H1 (cell line): ENCODE measurements around the gene PSIP1. TPM values are rescaled to one million over a fixed set of nuclear protein-coding genes. Genes with fewer than 3 reads are reported as not detected.

Source experiments
- CTCF ChIA-PET: fragments of 300-600 bp; sonication (Branson Sonifier 250); formaldehyde crosslinking; loops from one replicate; lab custom pipeline; 2021; ENCODE audit not compliant: partially characterized antibody; lab: Charles Lee
- POLR2A ChIA-PET: fragments of 300-600 bp; sonication (Branson Sonifier 250); formaldehyde crosslinking; loops from one replicate; lab custom pipeline; 2021; ENCODE audit warnings: inconsistent platforms; ENCODE audit not compliant: partially characterized antibody; lab: Charles Lee
- DNase-seq, 2 experiments: peaks; one replicate each; pipeline versions ENCODE4 v3.0.0 to v3.0.0-alpha.2; 2010 to 2022; ENCODE audit warnings: low spot score in 2 of 2, low read depth in 1 of 2, mixed read lengths in 1 of 2
- FAIRE-seq: peaks from 2 replicates; lab custom pipeline; 2011; peaks lifted over from hg19 to GRCh38; lab: Jason Lieb, UNC
- H2AFZ ChIP-seq: 2 replicates; pipeline ENCODE4 v1.8.1; 2012; ENCODE audit warnings: low read length, inconsistent platforms
- H2AK5ac ChIP-seq: 2 replicates; pipeline ENCODE4 v1.6.1; 2013; ENCODE audit warnings: low read depth, low read length
- H2BK120ac ChIP-seq: replicated peaks from 2 replicates; pipeline ENCODE3; 2013; ENCODE audit warnings: low read depth, low read length, inconsistent platforms
- H2BK12ac ChIP-seq: 2 replicates; pipeline ENCODE4 v1.6.1; 2013; ENCODE audit warnings: low read depth, low read length
- H2BK15ac ChIP-seq: 2 replicates; pipeline ENCODE4 v1.6.1; 2013; ENCODE audit warnings: low read length
- H2BK20ac ChIP-seq: 2 replicates; pipeline ENCODE4 v1.6.1; 2013; ENCODE audit warnings: low read length
- H2BK5ac ChIP-seq: 2 replicates; pipeline ENCODE4 v1.6.1; 2013; ENCODE audit warnings: low read depth, low read length
- H3K14ac ChIP-seq: 2 replicates; pipeline ENCODE4 v1.6.1; 2013; ENCODE audit warnings: inconsistent platforms; ENCODE audit not compliant: insufficient read length
- H3K18ac ChIP-seq: 2 replicates; pipeline ENCODE4 v1.6.1; 2013; ENCODE audit warnings: low read length; ENCODE audit errors: extremely low read depth
- H3K23ac ChIP-seq: 2 replicates; pipeline ENCODE4 v1.6.1; 2013; ENCODE audit warnings: inconsistent platforms; ENCODE audit not compliant: insufficient read length
- H3K23me2 ChIP-seq: 2 replicates; pipeline ENCODE4 v1.6.1; 2013; ENCODE audit warnings: low read depth, low read length
- H3K27ac ChIP-seq: 2 replicates; pipeline ENCODE4 v1.6.1; 2011; ENCODE audit warnings: low read depth, low read length, inconsistent platforms
- H3K27me3 ChIP-seq, 4 experiments: replicated peaks in 1 of 4; 1 replicate in 1 of 4; 2 replicates in 3 of 4; pipeline versions ENCODE4 v1.6.1 to v1.8.1; 2011 to 2013; ENCODE audit warnings: low read length in 3 of 4, mild to moderate bottlenecking in 3 of 4, inconsistent platforms in 2 of 4, mixed read lengths in 2 of 4, moderate library complexity in 1 of 4; ENCODE audit not compliant: control insufficient read depth in 3 of 4, insufficient read depth in 3 of 4; ENCODE audit errors: extremely low read depth in 1 of 4
- H3K36me3 ChIP-seq, 4 experiments: 2 replicates each; pipeline versions ENCODE4 v1.6.1 to v1.8.1; 2011 to 2013; ENCODE audit warnings: mild to moderate bottlenecking in 4 of 4, low read length in 3 of 4, moderate library complexity in 2 of 4, control low read depth in 1 of 4, inconsistent platforms in 1 of 4; ENCODE audit not compliant: insufficient read depth in 4 of 4, control insufficient read depth in 2 of 4
- H3K4ac ChIP-seq: replicated peaks from 2 replicates; pipeline ENCODE3; 2013; ENCODE audit warnings: low read length, low read depth, mixed read lengths, inconsistent platforms; ENCODE audit not compliant: insufficient read length
- H3K4me1 ChIP-seq, 4 experiments: replicated peaks in 1 of 4; 1 replicate in 1 of 4; 2 replicates in 3 of 4; pipeline versions ENCODE4 v1.6.1 to v1.8.1; 2011 to 2013; ENCODE audit warnings: low read length in 3 of 4, inconsistent platforms in 2 of 4, mixed read lengths in 1 of 4; ENCODE audit not compliant: insufficient read depth in 4 of 4, control insufficient read depth in 3 of 4
- H3K4me2 ChIP-seq, 2 experiments: 2 replicates each; pipeline versions ENCODE4 v1.6.1 to v1.8.1; 2011 to 2013; ENCODE audit warnings: low read depth in 2 of 2, low read length in 2 of 2, control low read depth in 1 of 2, inconsistent platforms in 1 of 2, mild to moderate bottlenecking in 1 of 2; ENCODE audit not compliant: insufficient read depth in 1 of 2
- H3K4me3 ChIP-seq, 4 experiments: fragments of 200-600, 300-600 bp in 1 of 4; sonication (generic), shearing (Covaris generic), sonication (Bioruptor Twin) in 1 of 4; 2 replicates each; pipeline versions ENCODE4 v1.5.1 to v1.8.1; 2011 to 2016; ENCODE audit warnings: low read length in 4 of 4, low read depth in 3 of 4, control low read depth in 2 of 4, inconsistent platforms in 2 of 4, mild to moderate bottlenecking in 2 of 4, mixed read lengths in 1 of 4, moderate library complexity in 1 of 4; ENCODE audit not compliant: insufficient read depth in 2 of 4; ENCODE audit errors: extremely low read depth in 1 of 4
- H3K56ac ChIP-seq: replicated peaks from 2 replicates; pipeline ENCODE3; 2013; ENCODE audit warnings: low read depth, mild to moderate bottlenecking, mixed read lengths, low read length, inconsistent platforms; ENCODE audit not compliant: insufficient read length
- H3K79me1 ChIP-seq: 2 replicates; pipeline ENCODE4 v1.6.1; 2013; ENCODE audit warnings: low read depth, low read length, control low read depth
- H3K79me2 ChIP-seq, 2 experiments: 2 replicates each; pipeline versions ENCODE4 v1.6.1 to v1.8.1; 2012 to 2013; ENCODE audit warnings: low read length in 2 of 2, mild to moderate bottlenecking in 2 of 2, inconsistent platforms in 1 of 2; ENCODE audit not compliant: insufficient read depth in 2 of 2, control insufficient read depth in 1 of 2
- H3K9ac ChIP-seq, 4 experiments: replicated peaks in 1 of 4; 1 replicate in 1 of 4; 2 replicates in 3 of 4; pipeline versions ENCODE4 v1.6.1 to v1.8.1; 2011 to 2013; ENCODE audit warnings: low read depth in 3 of 4, low read length in 3 of 4, control low read depth in 2 of 4, mild to moderate bottlenecking in 2 of 4, moderate library complexity in 2 of 4, inconsistent platforms in 1 of 4; ENCODE audit errors: extremely low read depth in 1 of 4
- H3K9me3 ChIP-seq, 2 experiments: 2 replicates each; pipeline versions ENCODE4 v1.6.1 to v1.8.1; 2012 to 2013; ENCODE audit warnings: mild to moderate bottlenecking in 2 of 2, moderate library complexity in 2 of 2, control low read depth in 1 of 2, inconsistent platforms in 1 of 2, low read depth in 1 of 2, low read length in 1 of 2, mixed read lengths in 1 of 2; ENCODE audit not compliant: insufficient read depth in 2 of 2
- H4K20me1 ChIP-seq, 2 experiments: replicated peaks in 1 of 2; 2 replicates each; pipeline versions ENCODE3 to v1.8.1; 2011 to 2013; ENCODE audit warnings: inconsistent platforms in 2 of 2, low read length in 2 of 2, mild to moderate bottlenecking in 1 of 2; ENCODE audit not compliant: insufficient read depth in 2 of 2, control insufficient read depth in 1 of 2
- H4K5ac ChIP-seq: 2 replicates; pipeline ENCODE4 v1.6.1; 2013; ENCODE audit warnings: low read length, low read depth, mixed read lengths, inconsistent platforms; ENCODE audit not compliant: insufficient read length
- H4K8ac ChIP-seq: 2 replicates; pipeline ENCODE4 v1.8.0; 2013; ENCODE audit warnings: mild to moderate bottlenecking, moderate library complexity, low read length, inconsistent platforms; ENCODE audit not compliant: insufficient read depth; ENCODE audit errors: extremely low read depth
- H4K91ac ChIP-seq: replicated peaks from 2 replicates; pipeline ENCODE3; 2013; ENCODE audit warnings: low read length, mixed read lengths, inconsistent platforms; ENCODE audit not compliant: insufficient read length
- CBX8 ChIP-seq: fragments of 300-800, 300-1000 bp; sonication (generic); IDR thresholded peaks from 2 replicates; pipeline ENCODE4 v1.7.1; 2016; ENCODE audit warnings: low read depth, low read length, borderline replicate concordance
- POLR2A ChIP-seq, 2 experiments: IDR thresholded peaks; 1 replicate in 1 of 2; 2 replicates in 1 of 2; pipeline ENCODE4 v1.6.1; 2011; ENCODE audit warnings: low read depth in 2 of 2, low read length in 2 of 2, mild to moderate bottlenecking in 2 of 2; ENCODE audit errors: control extremely low read depth in 1 of 2
- RBBP5 ChIP-seq: IDR thresholded peaks from 2 replicates; pipeline ENCODE4 v1.7.1; 2012; ENCODE audit warnings: low read depth, mild to moderate bottlenecking, inconsistent platforms, low read length, moderate library complexity, borderline replicate concordance
- WGBS, 2 experiments: shearing (Covaris generic) in 1 of 2; methylation state at CpG; one replicate each; pipeline versions ENCODE4 v1.1.6 to v1.1.7; 2013 to 2015; ENCODE audit warnings: low lambda C conversion rate in 2 of 2, mixed read lengths in 2 of 2, inconsistent platforms in 1 of 2, low coverage in 1 of 2, missing lambda C conversion rate in 1 of 2; ENCODE audit not compliant: insufficient replicate concordance in 2 of 2, insufficient coverage in 1 of 2, insufficient read length in 1 of 2; ENCODE audit errors: extremely low coverage in 1 of 2, missing lambda C conversion rate in 1 of 2; 5-methylcytosine and 5-hydroxymethylcytosine counted together
- polyA plus RNA-seq, 7 experiments: library from polyadenylated mRNA; depleted of rRNA in 3 of 7; stranded (reverse) in 5 of 7; unstranded in 2 of 7; fragments of >200 nt in 5 of 7; fragments of 200-250 nt in 2 of 7; gene quantifications; 1 replicate in 5 of 7; 2 replicates in 1 of 7; 4 replicates in 1 of 7; pipeline versions ENCODE4 v1.2.1 to v1.2.3, GENCODE V29; 2011 to 2013; ENCODE audit warnings: missing spikeins in 2 of 7, mixed read lengths in 2 of 7
- total RNA-seq: library from RNA; stranded (reverse); fragmentation: NEBNext Ultra II Directional; extraction: Animal tissue kit (Norgen Biotek cat#: 25700); gene quantifications from 2 replicates; pipeline ENCODE4 v1.2.1, GENCODE V29; 2021

Gene PSIP1
- total and polyA plus RNA-seq, 2 of the 8 experiments (the other 6 are each of a cell fraction or from before 2014, with no cell fraction given): 63.3 to 387 TPM

DNA sequence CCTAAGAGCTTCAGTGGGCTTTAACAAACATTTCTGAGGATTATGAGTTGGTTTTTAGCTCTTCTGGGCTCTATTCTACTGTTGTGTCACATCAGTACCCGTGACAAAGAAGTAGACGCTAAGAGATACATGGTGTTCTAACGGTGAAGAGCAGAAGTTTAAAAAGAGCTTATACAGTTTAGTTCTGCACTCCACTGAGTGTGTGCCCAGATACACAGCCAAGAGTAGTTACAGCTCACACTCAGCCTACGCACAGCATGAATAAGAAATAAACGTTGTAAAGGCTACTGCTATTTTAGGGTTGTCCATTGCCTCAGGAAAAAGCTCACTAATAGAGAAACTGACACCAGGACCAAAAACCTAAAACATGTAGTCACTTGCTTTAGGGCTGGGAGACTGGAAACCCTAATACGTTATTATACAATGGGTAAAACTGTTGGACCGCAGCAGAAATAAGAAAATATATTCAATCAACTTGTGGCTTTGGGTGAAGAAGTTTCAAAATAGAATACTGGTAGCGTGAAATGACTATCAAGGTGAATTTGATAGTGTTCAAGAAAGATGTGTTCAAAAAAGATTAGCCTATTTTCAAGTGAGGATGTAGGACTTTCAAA is 34.7 kb downstream of the PSIP1 start:
- no peak overlapping the region for H3K23ac ChIP-seq
- H2AK5ac ChIP-seq: no peak overlapping the region
- H3K14ac ChIP-seq: no peak overlapping the region
- H3K4me2 ChIP-seq: no peak overlapping the region
- H4K20me1 ChIP-seq: peaks cover 0 to 3% of the 10 kb centered on the region in 2 experiments
- peak in 1 of 2 experiments; percentile 29; a peak in 1 of 3 replicates for TF ChIP-seq POLR2A (IDR thresholded peaks at IDR 0.05; ENCODE audit: control extremely low read depth in 1 of 2, low read depth in 2 of 2, low read length in 2 of 2)
- TF ChIP-seq RBBP5: no peak
- TF ChIP-seq CBX8: no peak
- DNase-seq: no peak
- no peak overlapping the region for H2AFZ ChIP-seq
- H3K27ac ChIP-seq: no peak overlapping the region
- no peak overlapping the region for H4K91ac ChIP-seq
- 88% methylated on average over 8 of the region's 8 CpGs; no CpG with 5 or more reads in 1 of the 2 experiments for WGBS, 2 experiments
- H3K4me3 ChIP-seq: no peak overlapping the region
- H4K8ac ChIP-seq: no peak overlapping the region
- H3K4me1 ChIP-seq: no peaks in the 10 kb centered on the region
- no peak overlapping the region for H2BK5ac ChIP-seq
- H3K4ac ChIP-seq: no peak overlapping the region
- ChIA-PET CTCF (interaction anchor here (0.6 to 1.7 kb wide), 5 partner anchors 8 to 119 kb away, joined by 3 to 7 read pairs (median 4); no protein-coding TSS in a partner anchor), POLR2A (interaction anchor here (0.9 to 4.1 kb wide), 7 partner anchors 15 to 169 kb away, joined by 3 to 19 read pairs (median 3); partner anchors contain the start of genes PSIP1 and TTC39B)
- no peaks in the 10 kb centered on the region for H3K9me3 ChIP-seq
- no peaks in the 10 kb centered on the region for H3K27me3 ChIP-seq
- peaks cover 8 to 95% (median 60%) of the 10 kb centered on the region in 4 experiments for H3K36me3 ChIP-seq
- no peak overlapping the region for H2BK120ac ChIP-seq
- H2BK12ac ChIP-seq: no peak overlapping the region
- no peak overlapping the region for H3K56ac ChIP-seq
- H4K5ac ChIP-seq: no peak overlapping the region
- FAIRE-seq: no peak
- no peaks in the 10 kb centered on the region for H3K79me1 ChIP-seq
- peaks cover 0 to 41% of the 10 kb centered on the region in 2 experiments; a peak in 2 of 4 replicates for H3K79me2 ChIP-seq
- H3K23me2 ChIP-seq: no peaks in the 10 kb centered on the region
- no peak overlapping the region for H2BK20ac ChIP-seq
- H3K18ac ChIP-seq: no peak overlapping the region
- H2BK15ac ChIP-seq: no peak overlapping the region
- H3K9ac ChIP-seq: no peak overlapping the region
